GM12891 (cell line): ENCODE data around the gene UBL4B.

ENCODE experiments used
- DNase-seq: peaks from one replicate; pipeline ENCODE4 v3.0.0; 2011; ENCODE audit warnings: low spot score; ENCODE audit not compliant: insufficient read length
- FAIRE-seq: peaks from 2 replicates; lab custom pipeline; 2011; peaks lifted over from hg19 to GRCh38; lab: Jason Lieb, UNC
- PAX5 ChIP-seq: IDR thresholded peaks from 2 replicates; pipeline ENCODE4 v1.6.1; 2011; ENCODE audit warnings: low read length, moderate library complexity, mild to moderate bottlenecking; ENCODE audit not compliant: insufficient read depth, severe bottlenecking
- POLR2A ChIP-seq: IDR thresholded peaks from 2 replicates; pipeline ENCODE4 v1.6.1; 2011; ENCODE audit warnings: low read depth, low read length, control low read depth
- POLR2AphosphoS5 ChIP-seq: IDR thresholded peaks from 2 replicates; pipeline ENCODE4 v1.6.1; 2011; ENCODE audit warnings: low read depth, low read length, control low read depth
- POU2F2 ChIP-seq: IDR thresholded peaks from 2 replicates; pipeline ENCODE4 v1.6.1; 2011; ENCODE audit warnings: low read depth, mild to moderate bottlenecking, control low read depth, low read length, moderate library complexity
- SPI1 ChIP-seq: IDR thresholded peaks from 2 replicates; pipeline ENCODE4 v1.6.1; 2011; ENCODE audit warnings: low read depth, low read length, control low read depth
- TAF1 ChIP-seq: IDR thresholded peaks from 2 replicates; pipeline ENCODE4 v1.6.1; 2011; ENCODE audit warnings: low read depth, low read length, control low read depth

UBL4B gene

DNA sequence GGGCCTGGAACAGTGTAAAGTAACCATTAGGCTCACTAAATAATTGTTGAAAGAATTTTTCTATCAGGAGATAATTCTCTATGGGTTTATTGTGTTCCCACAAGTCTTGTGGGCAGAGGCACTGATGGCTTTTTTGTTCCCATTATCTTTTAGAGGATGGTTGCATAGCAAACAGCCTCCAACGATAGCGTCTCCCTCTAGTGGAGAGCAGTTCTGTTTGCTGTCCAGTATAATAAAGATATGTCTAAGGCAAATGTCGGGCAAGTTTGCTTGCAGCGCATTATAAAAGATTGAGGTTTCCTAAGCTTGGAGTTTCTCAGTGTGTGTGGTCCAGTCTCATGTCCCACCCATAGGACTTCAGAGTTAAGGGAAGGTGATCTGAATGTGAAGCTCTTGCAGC lies 36.7 kb downstream of the UBL4B start:
- FAIRE-seq: no peak
- DNase-seq: no peak
- no peak for TF ChIP-seq POU2F2
- TF ChIP-seq POLR2A: no peak
- TF ChIP-seq PAX5: no peak
- no peak for TF ChIP-seq POLR2AphosphoS5
- TF ChIP-seq SPI1: no peak
- TF ChIP-seq TAF1: no peak

DNA sequence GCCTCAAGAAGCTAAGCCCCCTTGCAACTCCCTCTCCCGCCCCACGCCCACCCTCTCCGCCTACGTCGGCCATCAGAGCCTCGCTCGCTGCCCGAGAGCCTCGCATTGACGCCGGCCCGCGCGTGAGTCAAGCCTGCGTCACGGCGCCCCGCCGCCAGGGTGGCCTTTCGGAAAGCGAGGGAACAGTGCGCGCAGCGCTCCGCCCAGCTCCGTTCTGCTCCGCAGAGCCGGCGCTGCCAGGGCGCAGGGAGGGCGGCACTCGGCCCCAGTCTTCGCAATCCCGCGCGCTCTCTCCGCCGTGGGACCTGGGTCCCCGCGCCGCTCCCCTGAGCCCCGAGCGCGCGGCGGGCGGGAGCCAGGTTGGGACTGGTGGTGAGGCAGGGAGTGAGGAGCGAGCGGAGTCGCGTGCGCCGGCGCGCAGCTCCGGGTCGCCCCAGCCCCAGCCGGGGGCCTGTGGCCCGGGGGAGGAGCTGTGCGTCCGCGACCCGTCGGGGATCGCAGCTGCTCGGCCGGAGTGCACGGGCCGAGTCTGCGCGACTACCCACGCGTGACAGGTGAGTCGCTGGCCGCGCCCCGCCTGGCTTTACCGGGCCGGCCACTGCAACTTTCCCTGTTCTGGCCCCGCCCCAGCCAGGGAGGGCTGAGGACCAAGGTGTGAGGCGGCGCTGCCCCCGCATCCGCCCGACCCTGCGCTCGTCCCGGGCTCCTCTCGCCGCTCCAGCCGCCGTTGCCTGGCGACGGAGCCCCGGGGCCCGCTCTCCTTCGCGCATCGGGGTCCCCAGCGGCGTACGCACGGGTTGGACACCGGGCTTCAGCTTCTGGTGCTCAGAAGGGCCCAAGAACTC lies 38.3 kb downstream of the UBL4B start, which contains the start of gene SLC6A17:
TSS of gene SLC6A17 (plus strand) at position 165 of the 845 bp plus-strand sequence. CDS start 16,436 bp downstream, outside the sequence.
- no peak for DNase-seq
- no peak for TF ChIP-seq POU2F2
- no peak for FAIRE-seq

DNA sequence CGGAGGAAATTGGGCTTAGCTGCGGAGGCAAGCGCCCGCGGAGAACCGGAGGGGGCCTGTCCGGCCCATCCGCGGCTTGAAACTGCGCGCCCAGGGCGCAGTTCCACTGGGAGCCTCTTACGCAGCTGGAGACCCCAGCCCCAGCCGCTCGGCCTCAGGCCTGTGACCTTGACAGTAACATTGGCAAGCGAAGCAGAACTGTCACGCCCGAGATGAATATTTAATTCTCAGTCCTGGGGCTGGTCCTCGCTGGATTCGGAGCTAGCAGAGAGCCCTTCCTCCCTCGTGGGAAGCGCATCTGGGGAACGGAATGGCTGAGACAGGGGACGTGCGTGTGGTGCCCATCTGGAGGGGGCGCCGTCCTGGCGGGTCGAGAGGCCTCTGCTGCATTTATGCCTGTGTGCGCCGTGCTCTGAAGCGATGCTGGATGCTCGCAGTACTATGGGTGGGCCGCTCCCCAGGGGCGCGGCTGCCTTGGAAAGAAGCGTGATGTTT lies 39.0 kb downstream of the UBL4B start:
- FAIRE-seq (no peak), DNase-seq (no peak)
- TF ChIP-seq PAX5 (no peak), TAF1 (no peak), POLR2A (no peak), POU2F2 (no peak), POLR2AphosphoS5 (no peak), SPI1 (no peak)

DNA sequence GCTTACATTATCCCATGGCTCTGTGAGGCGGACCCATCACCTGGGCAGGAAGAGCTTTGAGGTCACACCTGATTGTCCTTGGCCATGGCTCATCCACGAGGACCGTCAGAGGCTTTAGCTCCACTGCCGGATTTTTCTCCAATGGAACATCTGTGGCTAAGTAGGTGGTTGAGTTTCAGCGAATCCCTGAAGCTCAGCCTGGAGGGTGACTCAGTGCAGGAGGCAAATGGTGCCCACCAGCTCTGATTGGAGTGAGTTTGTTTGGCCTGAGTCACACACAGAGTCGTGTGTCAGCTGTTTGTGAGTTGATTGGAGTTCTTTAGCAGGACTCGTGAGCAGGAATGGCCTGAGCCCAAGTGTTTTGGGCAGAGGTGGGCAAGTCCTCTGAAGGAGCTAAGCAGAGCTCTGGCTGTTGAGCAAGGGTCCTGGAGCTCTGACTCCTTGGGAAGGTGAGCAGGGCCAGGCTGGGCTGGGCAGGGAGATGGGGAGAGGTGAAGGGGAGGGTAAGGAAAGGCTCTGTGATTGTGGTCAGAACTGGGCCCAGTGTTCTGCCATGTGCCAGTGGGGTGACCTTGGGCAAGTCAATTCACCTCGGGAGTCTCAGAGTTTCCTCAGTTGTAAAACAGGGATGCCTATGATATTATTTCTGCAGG lies 40.0 kb downstream of the UBL4B start:
- TF ChIP-seq POU2F2: no peak
- no peak for TF ChIP-seq PAX5
- TF ChIP-seq POLR2A: no peak
- no peak for TF ChIP-seq TAF1
- TF ChIP-seq POLR2AphosphoS5: no peak
- DNase-seq (no peak), FAIRE-seq (no peak)

DNA sequence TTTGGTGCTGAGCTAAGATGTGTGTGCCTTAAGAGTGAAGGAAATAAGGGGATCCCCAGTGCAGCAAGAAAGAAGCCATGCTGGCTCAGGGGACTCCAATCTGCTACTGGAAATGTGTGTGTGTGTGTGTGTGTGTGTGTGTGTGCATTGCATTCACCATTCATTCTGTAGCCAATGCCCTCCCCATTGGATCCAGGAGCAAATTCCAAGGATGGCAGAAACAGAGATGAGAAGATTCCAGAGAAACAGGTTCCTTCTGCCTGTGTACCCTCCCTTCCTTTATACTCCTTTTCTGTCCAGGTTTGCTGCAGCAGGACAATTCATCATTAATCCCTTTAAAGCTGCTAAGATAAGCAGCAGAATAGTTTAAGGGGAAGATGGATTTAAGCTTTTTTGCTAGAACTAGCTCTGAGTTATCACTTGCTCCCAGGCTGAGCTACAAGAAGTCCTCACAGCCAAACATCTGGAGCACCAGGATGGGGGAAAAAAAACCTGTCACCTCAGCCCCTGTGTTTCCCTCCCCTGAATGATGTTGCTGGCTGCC lies 41.2 kb downstream of the UBL4B start:
- TF ChIP-seq TAF1 (no peak), SPI1 (no peak), PAX5 (no peak), POU2F2 (no peak), POLR2A (no peak), POLR2AphosphoS5 (no peak)
- no peak for FAIRE-seq
- DNase-seq: no peak

DNA sequence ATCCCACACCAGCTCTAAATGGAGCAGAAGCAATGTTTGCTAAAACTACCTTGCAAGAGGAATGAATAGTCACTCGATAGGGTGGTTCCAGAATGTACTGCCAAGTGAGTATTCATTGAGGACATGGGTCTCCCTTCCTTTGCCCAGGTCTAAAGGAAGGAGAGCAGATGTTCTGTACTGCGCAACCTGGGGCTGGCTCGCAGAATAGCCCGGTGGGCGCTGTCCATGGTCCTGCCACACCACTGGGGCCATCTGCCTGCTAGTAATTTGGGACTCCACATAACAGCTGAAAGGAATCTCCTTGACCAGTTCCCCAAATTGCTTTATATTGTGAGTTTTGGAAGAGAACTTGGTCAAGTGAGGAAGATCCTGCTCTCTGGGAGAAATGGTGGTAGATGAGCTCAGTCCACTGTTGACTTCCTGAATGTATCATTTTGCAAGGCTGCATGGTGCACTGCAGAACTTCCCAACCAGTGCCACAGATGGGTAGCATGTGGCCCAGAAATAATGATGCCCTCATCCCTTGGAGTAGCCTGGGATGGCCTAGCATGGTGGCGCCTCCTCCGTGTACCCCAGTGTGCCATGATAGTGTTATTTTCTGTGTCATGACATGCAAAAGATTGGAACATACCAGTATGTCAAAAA lies 43.8 kb downstream of the UBL4B start:
- FAIRE-seq: no peak
- no peak for DNase-seq

DNA sequence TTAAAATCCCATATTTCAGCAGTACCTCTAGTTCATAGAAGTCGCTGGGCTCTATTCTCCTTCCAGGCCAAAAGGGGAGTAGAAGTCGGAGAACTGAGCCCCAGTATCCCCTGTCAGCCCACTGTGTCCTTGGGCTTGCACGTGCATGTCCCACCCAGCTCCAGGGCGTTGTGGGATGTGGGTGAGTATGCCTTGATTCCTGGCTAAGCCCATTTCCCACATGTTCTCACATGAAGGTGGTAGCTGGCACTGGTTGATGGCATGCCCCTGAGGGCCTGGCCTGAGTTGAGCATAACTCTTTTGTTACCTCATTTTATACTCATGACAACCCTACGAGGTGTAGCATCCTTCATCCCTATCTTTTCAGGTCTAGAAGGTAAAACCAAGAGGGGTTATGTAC lies 46.0 kb downstream of the UBL4B start:
- DNase-seq (no peak), FAIRE-seq (no peak)
- TF ChIP-seq POU2F2 (no peak), POLR2A (no peak), POLR2AphosphoS5 (no peak), TAF1 (no peak), SPI1 (no peak), PAX5 (no peak)

More for the DNA sequence above, 43.8 kb downstream of the UBL4B start:
- no peak for TF ChIP-seq POLR2AphosphoS5
- TF ChIP-seq POLR2A: no peak
- no peak for TF ChIP-seq TAF1
- TF ChIP-seq POU2F2: no peak
- no peak for TF ChIP-seq PAX5
- no peak for TF ChIP-seq SPI1

DNA sequence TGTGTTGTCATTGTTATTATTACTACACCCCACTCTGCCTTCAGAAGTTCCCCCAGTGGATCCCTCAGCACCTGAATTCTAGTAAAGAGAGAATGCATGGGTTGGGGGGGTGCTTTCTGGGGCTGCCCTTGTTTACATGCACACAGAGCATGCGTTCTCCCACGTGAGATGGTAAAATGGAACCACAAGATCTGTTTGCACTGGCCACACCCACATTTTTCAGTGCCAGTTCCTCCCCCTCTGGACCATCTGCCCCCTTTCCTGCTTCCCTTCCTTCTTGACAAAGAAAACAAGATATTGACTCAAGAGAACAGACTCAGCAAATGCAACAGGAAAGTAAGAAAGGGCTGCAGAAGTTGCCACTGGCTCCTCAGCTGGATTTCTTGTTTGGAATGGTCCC lies 46.9 kb downstream of the UBL4B start:
- no peak for DNase-seq
- FAIRE-seq: no peak
- no peak for TF ChIP-seq PAX5
- no peak for TF ChIP-seq TAF1
- TF ChIP-seq POLR2A: no peak
- TF ChIP-seq POU2F2: no peak
- no peak for TF ChIP-seq POLR2AphosphoS5
- no peak for TF ChIP-seq SPI1

DNA sequence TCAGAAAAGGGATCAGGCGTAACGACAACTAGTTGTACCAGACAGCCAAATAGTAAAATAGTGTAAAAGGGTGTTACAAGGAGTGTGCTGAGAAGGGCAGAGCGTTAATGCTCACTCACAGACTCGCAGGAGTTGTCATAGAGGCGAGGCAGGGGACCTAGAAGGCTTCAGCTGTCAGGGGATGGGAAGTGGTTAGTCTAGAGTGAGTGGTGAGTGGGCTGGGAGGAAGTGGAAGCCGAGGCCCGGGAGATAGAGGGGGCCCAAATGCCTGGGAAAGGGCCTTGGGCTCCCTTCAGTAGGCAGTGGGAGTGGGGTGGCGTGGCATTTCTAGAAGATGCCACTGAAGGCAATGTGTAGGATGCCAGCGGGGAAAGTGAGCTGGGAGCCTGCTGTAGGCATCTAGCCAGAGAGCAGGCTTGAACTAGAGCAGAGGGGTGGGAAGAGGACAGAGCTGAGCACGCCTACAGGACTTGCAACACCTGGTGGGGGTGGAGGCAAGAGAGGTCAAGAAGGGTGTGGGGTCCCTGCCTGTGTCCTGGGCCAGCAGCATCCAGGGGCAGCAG lies 48.4 kb downstream of the UBL4B start:
- TF ChIP-seq POLR2AphosphoS5 (no peak), POU2F2 (no peak), POLR2A (no peak), PAX5 (no peak), SPI1 (no peak), TAF1 (no peak)
- DNase-seq (no peak), FAIRE-seq (no peak)
